HEK293 (cell line): ENCODE results near the gene COL1A2.

Experiments
- AEBP2 ChIP-seq: fragments of 450-650 bp; formaldehyde crosslinking; IDR thresholded peaks from 2 replicates; pipeline ENCODE4 v1.5.1; 2016; ENCODE audit warnings: missing biosample characterization, missing genetic modification characterization, borderline replicate concordance
- CTCF ChIP-seq: fragments of 450-650 bp; formaldehyde crosslinking; IDR thresholded peaks from 2 replicates; pipeline ENCODE4 v1.5.1; 2016; ENCODE audit warnings: missing biosample characterization, missing genetic modification characterization
- EGR2 ChIP-seq: fragments of 450-650 bp; formaldehyde crosslinking; IDR thresholded peaks from 2 replicates; pipeline ENCODE4 v1.5.1; 2016; ENCODE audit warnings: low read depth, missing biosample characterization, missing genetic modification characterization
- HOXA7 ChIP-seq: sonication (generic); formaldehyde crosslinking; IDR thresholded peaks from 2 replicates; pipeline ENCODE4 v1.8.1; 2022; ENCODE audit warnings: missing genetic modification reagents, borderline replicate concordance
- YY1 ChIP-seq: fragments of 450-650 bp; formaldehyde crosslinking; IDR thresholded peaks from 2 replicates; pipeline ENCODE4 v1.5.1; 2018; ENCODE audit warnings: missing biosample characterization, missing genetic modification characterization
- ZNF132 ChIP-seq: fragments of 450-650 bp; formaldehyde crosslinking; IDR thresholded peaks from 2 replicates; pipeline ENCODE4 v1.5.1; 2017; ENCODE audit warnings: missing biosample characterization, missing genetic modification characterization, borderline replicate concordance
- ZNF433 ChIP-seq: fragments of 450-650 bp; formaldehyde crosslinking; IDR thresholded peaks from 2 replicates; pipeline ENCODE4 v1.5.1; 2016; ENCODE audit warnings: missing biosample characterization, missing genetic modification characterization, low read depth
- ZNF558 ChIP-seq: fragments of 450-650 bp; formaldehyde crosslinking; IDR thresholded peaks from 2 replicates; pipeline ENCODE4 v1.5.1; 2016; ENCODE audit warnings: missing biosample characterization, missing genetic modification characterization
- ZNF610 ChIP-seq: fragments of 450-650 bp; formaldehyde crosslinking; IDR thresholded peaks from 2 replicates; pipeline ENCODE4 v1.5.1; 2016; ENCODE audit warnings: missing biosample characterization, missing genetic modification characterization, borderline replicate concordance
- ZNF658 ChIP-seq: fragments of 450-650 bp; formaldehyde crosslinking; IDR thresholded peaks from 2 replicates; pipeline ENCODE4; 2016; ENCODE audit warnings: missing biosample characterization, missing genetic modification characterization
- ZNF785 ChIP-seq: fragments of 450-650 bp; formaldehyde crosslinking; IDR thresholded peaks from 2 replicates; pipeline ENCODE4 v1.5.1; 2016; ENCODE audit warnings: missing biosample characterization, missing genetic modification characterization
- TF ChIP-seq, protein P1 (sequence below): fragments of 450-650 bp; formaldehyde crosslinking; IDR thresholded peaks from 2 replicates; pipeline ENCODE4 v1.5.0; 2017; ENCODE audit warnings: missing biosample characterization, missing genetic modification characterization, borderline replicate concordance
- TF ChIP-seq, protein P2 (sequence below): fragments of 450-650 bp; formaldehyde crosslinking; IDR thresholded peaks from 2 replicates; pipeline ENCODE4 v1.5.1; 2017; ENCODE audit warnings: missing biosample characterization, missing genetic modification characterization

DNA sequence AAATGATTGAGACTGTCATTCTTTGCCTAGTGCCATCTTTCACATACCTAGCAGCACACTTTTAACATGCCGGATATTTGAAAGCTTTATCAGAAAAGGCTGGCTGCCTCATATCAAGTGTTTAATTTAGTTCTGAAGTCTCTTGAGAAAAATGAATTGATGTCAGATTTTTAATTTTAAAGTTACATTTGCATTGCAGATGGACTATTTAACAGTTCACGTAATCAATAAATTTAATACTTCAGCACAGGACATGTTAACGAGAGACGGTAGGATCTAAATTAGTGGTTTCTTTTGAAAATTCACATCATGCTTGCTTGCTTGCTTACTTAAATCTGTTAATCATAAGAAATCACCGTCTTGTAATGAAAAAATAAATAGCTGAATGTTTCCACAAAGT lies 51.6 kb downstream of the COL1A2 start:
- no peak for TF ChIP-seq CTCF
- TF ChIP-seq, protein P1, sequence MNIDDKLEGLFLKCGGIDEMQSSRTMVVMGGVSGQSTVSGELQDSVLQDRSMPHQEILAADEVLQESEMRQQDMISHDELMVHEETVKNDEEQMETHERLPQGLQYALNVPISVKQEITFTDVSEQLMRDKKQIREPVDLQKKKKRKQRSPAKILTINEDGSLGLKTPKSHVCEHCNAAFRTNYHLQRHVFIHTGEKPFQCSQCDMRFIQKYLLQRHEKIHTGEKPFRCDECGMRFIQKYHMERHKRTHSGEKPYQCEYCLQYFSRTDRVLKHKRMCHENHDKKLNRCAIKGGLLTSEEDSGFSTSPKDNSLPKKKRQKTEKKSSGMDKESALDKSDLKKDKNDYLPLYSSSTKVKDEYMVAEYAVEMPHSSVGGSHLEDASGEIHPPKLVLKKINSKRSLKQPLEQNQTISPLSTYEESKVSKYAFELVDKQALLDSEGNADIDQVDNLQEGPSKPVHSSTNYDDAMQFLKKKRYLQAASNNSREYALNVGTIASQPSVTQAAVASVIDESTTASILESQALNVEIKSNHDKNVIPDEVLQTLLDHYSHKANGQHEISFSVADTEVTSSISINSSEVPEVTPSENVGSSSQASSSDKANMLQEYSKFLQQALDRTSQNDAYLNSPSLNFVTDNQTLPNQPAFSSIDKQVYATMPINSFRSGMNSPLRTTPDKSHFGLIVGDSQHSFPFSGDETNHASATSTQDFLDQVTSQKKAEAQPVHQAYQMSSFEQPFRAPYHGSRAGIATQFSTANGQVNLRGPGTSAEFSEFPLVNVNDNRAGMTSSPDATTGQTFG (tag by site-specific recombination), result no peak
- no peak for TF ChIP-seq ZNF433 (tag by site-specific recombination)
- TF ChIP-seq ZNF658 (tag by site-specific recombination), result no peak
- TF ChIP-seq YY1 (tag by site-specific recombination), result no peak
- TF ChIP-seq, protein P2, sequence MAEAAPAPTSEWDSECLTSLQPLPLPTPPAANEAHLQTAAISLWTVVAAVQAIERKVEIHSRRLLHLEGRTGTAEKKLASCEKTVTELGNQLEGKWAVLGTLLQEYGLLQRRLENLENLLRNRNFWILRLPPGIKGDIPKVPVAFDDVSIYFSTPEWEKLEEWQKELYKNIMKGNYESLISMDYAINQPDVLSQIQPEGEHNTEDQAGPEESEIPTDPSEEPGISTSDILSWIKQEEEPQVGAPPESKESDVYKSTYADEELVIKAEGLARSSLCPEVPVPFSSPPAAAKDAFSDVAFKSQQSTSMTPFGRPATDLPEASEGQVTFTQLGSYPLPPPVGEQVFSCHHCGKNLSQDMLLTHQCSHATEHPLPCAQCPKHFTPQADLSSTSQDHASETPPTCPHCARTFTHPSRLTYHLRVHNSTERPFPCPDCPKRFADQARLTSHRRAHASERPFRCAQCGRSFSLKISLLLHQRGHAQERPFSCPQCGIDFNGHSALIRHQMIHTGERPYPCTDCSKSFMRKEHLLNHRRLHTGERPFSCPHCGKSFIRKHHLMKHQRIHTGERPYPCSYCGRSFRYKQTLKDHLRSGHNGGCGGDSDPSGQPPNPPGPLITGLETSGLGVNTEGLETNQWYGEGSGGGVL, result no peak
- TF ChIP-seq AEBP2 (tag by site-specific recombination), result no peak
- TF ChIP-seq ZNF558 (tag by site-specific recombination), result no peak
- TF ChIP-seq HOXA7, result no peak
- no peak for TF ChIP-seq ZNF132 (tag by site-specific recombination)
- no peak for TF ChIP-seq EGR2
- no peak for TF ChIP-seq ZNF785 (tag by site-specific recombination)
- TF ChIP-seq ZNF610 (tag by site-specific recombination), result no peak
